HepG2 (cell line): ENCODE data around the gene ECE2. TPM values are rescaled to one million over a fixed set of nuclear protein-coding genes. Genes with fewer than 3 reads are reported as not detected.

Experiments
- FLYWCH1 ChIP-seq: sonication (generic); formaldehyde crosslinking; IDR thresholded peaks from 2 replicates; pipeline ENCODE4 v1.8.1; 2023; ENCODE audit warnings: mild to moderate bottlenecking, missing genetic modification reagents
- GLMP ChIP-seq: sonication (generic); formaldehyde crosslinking; IDR thresholded peaks from 2 replicates; pipeline ENCODE4 v1.9.0; 2021; ENCODE audit warnings: missing genetic modification reagents, mild to moderate bottlenecking, borderline replicate concordance
- KAT8 ChIP-seq: IDR thresholded peaks from 2 replicates; pipeline ENCODE4 v1.6.1; 2016; ENCODE audit warnings: missing genetic modification reagents, missing compliant biosample characterization
- KDM5B ChIP-seq: sonication (generic); formaldehyde crosslinking; IDR thresholded peaks from 2 replicates; pipeline ENCODE4 v1.4.0; 2020; ENCODE audit warnings: missing genetic modification reagents, mild to moderate bottlenecking, borderline replicate concordance
- MZF1 ChIP-seq: sonication (generic); formaldehyde crosslinking; IDR thresholded peaks from 2 replicates; pipeline ENCODE4 v1.8.1; 2023; ENCODE audit warnings: mild to moderate bottlenecking, missing genetic modification reagents, borderline replicate concordance
- NR2C2 ChIP-seq: sonication (generic); formaldehyde crosslinking; IDR thresholded peaks from 2 replicates; pipeline ENCODE4 v1.4.0; 2020; ENCODE audit warnings: missing genetic modification reagents, mild to moderate bottlenecking, moderate library complexity, borderline replicate concordance
- NR2F1 ChIP-seq, 2 experiments: fragments of 450-650 bp in 1 of 2; formaldehyde crosslinking in 1 of 2; IDR thresholded peaks; 2 replicates each; pipeline versions ENCODE4 v1.5.0 to v1.6.1; 2016 to 2020; ENCODE audit warnings: mild to moderate bottlenecking in 1 of 2, missing compliant biosample characterization in 1 of 2, missing genetic modification reagents in 1 of 2, moderate library complexity in 1 of 2
- PATZ1 ChIP-seq: sonication (generic); formaldehyde crosslinking; IDR thresholded peaks from 2 replicates; pipeline ENCODE4 v1.4.0; 2020; ENCODE audit warnings: missing genetic modification reagents
- TCF7L2 ChIP-seq: IDR thresholded peaks from 2 replicates; pipeline ENCODE4 v1.6.1; 2011; ENCODE audit warnings: mild to moderate bottlenecking, low read depth, low read length, moderate library complexity
- ZFP90 ChIP-seq: sonication (generic); formaldehyde crosslinking; IDR thresholded peaks from 2 replicates; pipeline ENCODE4 v1.8.0; 2022; ENCODE audit warnings: missing genetic modification reagents, mild to moderate bottlenecking, inconsistent platforms, borderline replicate concordance
- ZNF121 ChIP-seq: sonication (generic); formaldehyde crosslinking; IDR thresholded peaks from 2 replicates; pipeline ENCODE4 v1.5.0; 2020; ENCODE audit warnings: mild to moderate bottlenecking, missing genetic modification reagents
- ZNF230 ChIP-seq: sonication (generic); formaldehyde crosslinking; IDR thresholded peaks from 2 replicates; pipeline ENCODE4 v1.4.0; 2020; ENCODE audit warnings: mild to moderate bottlenecking, missing genetic modification reagents
- ZNF572 ChIP-seq: sonication (generic); formaldehyde crosslinking; IDR thresholded peaks from 2 replicates; pipeline ENCODE4 v1.5.1; 2020; ENCODE audit warnings: mild to moderate bottlenecking, missing genetic modification reagents
- ZNF768 ChIP-seq: sonication (generic); formaldehyde crosslinking; IDR thresholded peaks from 2 replicates; pipeline ENCODE4 v1.4.0; 2020; ENCODE audit warnings: missing genetic modification reagents
- ZNF891 ChIP-seq: sonication (generic); formaldehyde crosslinking; IDR thresholded peaks from 2 replicates; pipeline ENCODE4 v1.5.0; 2020; ENCODE audit warnings: mild to moderate bottlenecking, missing genetic modification reagents
- polyA plus RNA-seq, 8 experiments: library from polyadenylated mRNA; depleted of rRNA in 3 of 8; stranded (reverse) in 7 of 8; unstranded in 1 of 8; fragments of >200 nt; fragmentation: Illumina TruSeq in 4 of 8; extraction: Trizol in 4 of 8; gene quantifications; 2 replicates each; pipeline versions ENCODE4 v1.2.1 to v1.2.3, GENCODE V29; 2011 to 2016; ENCODE audit warnings: low read depth in 4 of 8, missing spikeins in 1 of 8, mixed read lengths in 1 of 8; ENCODE audit not compliant: insufficient read depth in 1 of 8
- total RNA-seq, 5 experiments: library from RNA; depleted of rRNA; stranded (reverse); fragments of >200 nt; fragmentation: Illumina TruSeq; extraction: Trizol; gene quantifications; 2 replicates each; pipeline ENCODE4 v1.2.3, GENCODE V29; 2016; ENCODE audit warnings: low read depth in 1 of 5
- TF ChIP-seq, protein P1 (sequence below): sonication (generic); formaldehyde crosslinking; IDR thresholded peaks from 2 replicates; pipeline ENCODE4 v1.4.0; 2020; ENCODE audit warnings: missing genetic modification reagents, mild to moderate bottlenecking, borderline replicate concordance
- TF ChIP-seq, protein P2 (sequence below): sonication (generic); formaldehyde crosslinking; IDR thresholded peaks from 2 replicates; pipeline ENCODE4 v1.5.0; 2020; ENCODE audit warnings: missing genetic modification reagents, mild to moderate bottlenecking, borderline replicate concordance
- TF ChIP-seq, protein P3 (sequence below): sonication (generic); formaldehyde crosslinking; conservative IDR thresholded peaks from 2 replicates; pipeline ENCODE4 v1.8.0; 2022; ENCODE audit warnings: mild to moderate bottlenecking, moderate library complexity, missing genetic modification reagents

ECE2 gene
- total and polyA plus RNA-seq, 2 of the 13 experiments (the other 11 are each of a cell fraction or from before 2014, with no cell fraction given) = not detected

GRCh38 chr3:184314700-184315542, 39.1 kb downstream of the ECE2 start (continued):
- peak; percentile 61 for TF ChIP-seq PATZ1 (CRISPR knock-in tag)
- TF ChIP-seq TCF7L2 = no peak
- peak; percentile 52; the same call in 1 of the 2 replicates for TF ChIP-seq KDM5B (CRISPR knock-in tag)
- no peak for TF ChIP-seq GLMP (CRISPR knock-in tag)
- TF ChIP-seq ZNF230 (CRISPR knock-in tag) = 0 out of 2 replicates have a peak, but pooled peaks have one; percentile 45
- TF ChIP-seq ZNF572 (CRISPR knock-in tag) = no peak
- peak; percentile 81 for TF ChIP-seq ZNF891 (CRISPR knock-in tag)
- TF ChIP-seq ZNF121 (CRISPR knock-in tag) = 0 out of 2 replicates have a peak, but pooled peaks have one; percentile 32
- TF ChIP-seq, protein P1, sequence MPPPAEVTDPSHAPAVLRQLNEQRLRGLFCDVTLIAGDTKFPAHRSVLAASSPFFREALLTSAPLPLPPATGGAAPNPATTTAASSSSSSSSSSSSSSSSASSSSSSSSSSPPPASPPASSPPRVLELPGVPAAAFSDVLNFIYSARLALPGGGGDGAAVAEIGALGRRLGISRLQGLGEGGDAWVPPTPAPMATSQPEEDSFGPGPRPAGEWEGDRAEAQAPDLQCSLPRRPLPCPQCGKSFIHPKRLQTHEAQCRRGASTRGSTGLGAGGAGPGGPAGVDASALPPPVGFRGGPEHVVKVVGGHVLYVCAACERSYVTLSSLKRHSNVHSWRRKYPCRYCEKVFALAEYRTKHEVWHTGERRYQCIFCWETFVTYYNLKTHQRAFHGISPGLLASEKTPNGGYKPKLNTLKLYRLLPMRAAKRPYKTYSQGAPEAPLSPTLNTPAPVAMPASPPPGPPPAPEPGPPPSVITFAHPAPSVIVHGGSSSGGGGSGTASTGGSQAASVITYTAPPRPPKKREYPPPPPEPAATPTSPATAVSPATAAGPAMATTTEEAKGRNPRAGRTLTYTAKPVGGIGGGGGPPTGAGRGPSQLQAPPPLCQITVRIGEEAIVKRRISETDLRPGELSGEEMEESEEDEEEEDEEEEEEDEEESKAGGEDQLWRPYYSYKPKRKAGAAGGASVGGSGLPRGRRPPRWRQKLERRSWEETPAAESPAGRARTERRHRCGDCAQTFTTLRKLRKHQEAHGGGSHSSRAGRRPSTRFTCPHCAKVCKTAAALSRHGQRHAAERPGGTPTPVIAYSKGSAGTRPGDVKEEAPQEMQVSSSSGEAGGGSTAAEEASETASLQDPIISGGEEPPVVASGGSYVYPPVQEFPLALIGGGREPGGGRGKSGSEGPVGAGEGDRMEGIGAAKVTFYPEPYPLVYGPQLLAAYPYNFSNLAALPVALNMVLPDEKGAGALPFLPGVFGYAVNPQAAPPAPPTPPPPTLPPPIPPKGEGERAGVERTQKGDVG (CRISPR knock-in tag) = no peak
- TF ChIP-seq NR2F1 (CRISPR knock-in tag; IDR thresholded peaks at IDR 0.05) = no peak
- TF ChIP-seq, protein P2, sequence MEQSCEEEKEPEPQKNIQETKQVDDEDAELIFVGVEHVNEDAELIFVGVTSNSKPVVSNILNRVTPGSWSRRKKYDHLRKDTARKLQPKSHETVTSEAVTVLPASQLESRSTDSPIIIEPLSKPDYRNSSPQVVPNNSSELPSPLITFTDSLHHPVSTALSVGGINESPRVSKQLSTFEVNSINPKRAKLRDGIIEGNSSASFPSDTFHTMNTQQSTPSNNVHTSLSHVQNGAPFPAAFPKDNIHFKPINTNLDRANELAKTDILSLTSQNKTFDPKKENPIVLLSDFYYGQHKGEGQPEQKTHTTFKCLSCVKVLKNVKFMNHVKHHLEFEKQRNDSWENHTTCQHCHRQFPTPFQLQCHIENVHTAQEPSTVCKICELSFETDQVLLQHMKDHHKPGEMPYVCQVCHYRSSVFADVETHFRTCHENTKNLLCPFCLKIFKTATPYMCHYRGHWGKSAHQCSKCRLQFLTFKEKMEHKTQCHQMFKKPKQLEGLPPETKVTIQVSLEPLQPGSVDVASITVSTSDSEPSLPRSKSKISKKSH (CRISPR knock-in tag) = no peak
- TF ChIP-seq FLYWCH1 (CRISPR knock-in tag) = no peak
- TF ChIP-seq KAT8 (CRISPR knock-in tag) = peak; percentile 25; the same call in 1 of the 2 replicates
- TF ChIP-seq, protein P3, sequence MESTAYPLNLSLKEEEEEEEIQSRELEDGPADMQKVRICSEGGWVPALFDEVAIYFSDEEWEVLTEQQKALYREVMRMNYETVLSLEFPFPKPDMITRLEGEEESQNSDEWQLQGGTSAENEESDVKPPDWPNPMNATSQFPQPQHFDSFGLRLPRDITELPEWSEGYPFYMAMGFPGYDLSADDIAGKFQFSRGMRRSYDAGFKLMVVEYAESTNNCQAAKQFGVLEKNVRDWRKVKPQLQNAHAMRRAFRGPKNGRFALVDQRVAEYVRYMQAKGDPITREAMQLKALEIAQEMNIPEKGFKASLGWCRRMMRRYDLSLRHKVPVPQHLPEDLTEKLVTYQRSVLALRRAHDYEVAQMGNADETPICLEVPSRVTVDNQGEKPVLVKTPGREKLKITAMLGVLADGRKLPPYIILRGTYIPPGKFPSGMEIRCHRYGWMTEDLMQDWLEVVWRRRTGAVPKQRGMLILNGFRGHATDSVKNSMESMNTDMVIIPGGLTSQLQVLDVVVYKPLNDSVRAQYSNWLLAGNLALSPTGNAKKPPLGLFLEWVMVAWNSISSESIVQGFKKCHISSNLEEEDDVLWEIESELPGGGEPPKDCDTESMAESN (CRISPR knock-in tag) = peak; percentile 56; the same call in 1 of the 2 replicates
- no peak for TF ChIP-seq NR2C2
- no peak for TF ChIP-seq MZF1 (CRISPR knock-in tag)
- peak; percentile 62; the same call in 1 of the 2 replicates for TF ChIP-seq ZFP90 (CRISPR knock-in tag)
- peak; percentile 29; the same call in 1 of the 2 replicates for TF ChIP-seq ZNF768
